Measurements from ENCODE around the gene KCNJ16.
"Not testable (repeated sequence)": the region's sequence is repeated elsewhere in the genome, so short reads cannot be mapped to it uniquely, and the experiment has no call there.

KCNJ16 gene

DNA sequence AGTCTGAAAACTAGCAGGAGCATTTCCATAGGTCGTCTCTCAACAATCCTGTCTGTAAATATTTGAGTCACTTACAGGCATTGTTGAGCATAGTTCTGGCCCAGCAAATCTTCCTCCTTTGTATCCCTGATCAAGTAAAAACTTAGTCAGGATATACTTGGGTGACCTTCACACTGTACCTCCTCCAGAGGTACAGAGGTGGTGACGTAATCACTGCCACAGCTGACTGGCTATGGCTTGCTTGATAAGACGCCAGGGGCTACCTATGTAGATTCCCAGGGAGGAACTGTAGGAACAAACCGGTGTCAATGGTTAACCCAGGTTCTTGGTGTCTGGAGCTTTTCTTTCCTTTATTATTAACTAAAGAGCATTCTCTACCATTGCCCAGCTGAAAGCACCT is at the start of gene KCNJ16:
KCNJ16 (plus strand) TSS at position 270 of the 400 bp plus-strand sequence. CDS start 56,863 bp downstream, outside the sequence.
- no peak for DNase-seq (ENCODE audit: low spot score)

DNA sequence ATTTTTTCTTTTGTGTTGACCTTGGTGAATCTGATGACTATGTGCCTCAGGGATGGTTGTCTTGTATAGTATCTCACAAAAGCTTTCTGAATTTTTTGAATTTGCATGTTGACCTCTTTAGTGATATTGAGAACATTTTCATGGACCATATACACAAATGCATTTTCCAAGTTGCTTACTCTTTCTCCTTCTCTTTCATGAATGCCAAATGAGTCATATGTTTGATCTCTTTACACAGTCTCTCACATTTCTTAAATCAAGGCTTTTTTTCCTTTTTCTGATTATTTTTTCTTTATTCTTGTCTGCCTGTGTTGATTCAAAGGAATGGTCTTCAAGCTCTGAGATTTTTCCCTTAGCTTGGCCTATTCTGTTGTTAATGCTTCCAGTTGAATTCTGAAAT is 46.6 kb upstream of the KCNJ16 start:
- no peak for DNase-seq (ENCODE audit: low spot score)

DNA sequence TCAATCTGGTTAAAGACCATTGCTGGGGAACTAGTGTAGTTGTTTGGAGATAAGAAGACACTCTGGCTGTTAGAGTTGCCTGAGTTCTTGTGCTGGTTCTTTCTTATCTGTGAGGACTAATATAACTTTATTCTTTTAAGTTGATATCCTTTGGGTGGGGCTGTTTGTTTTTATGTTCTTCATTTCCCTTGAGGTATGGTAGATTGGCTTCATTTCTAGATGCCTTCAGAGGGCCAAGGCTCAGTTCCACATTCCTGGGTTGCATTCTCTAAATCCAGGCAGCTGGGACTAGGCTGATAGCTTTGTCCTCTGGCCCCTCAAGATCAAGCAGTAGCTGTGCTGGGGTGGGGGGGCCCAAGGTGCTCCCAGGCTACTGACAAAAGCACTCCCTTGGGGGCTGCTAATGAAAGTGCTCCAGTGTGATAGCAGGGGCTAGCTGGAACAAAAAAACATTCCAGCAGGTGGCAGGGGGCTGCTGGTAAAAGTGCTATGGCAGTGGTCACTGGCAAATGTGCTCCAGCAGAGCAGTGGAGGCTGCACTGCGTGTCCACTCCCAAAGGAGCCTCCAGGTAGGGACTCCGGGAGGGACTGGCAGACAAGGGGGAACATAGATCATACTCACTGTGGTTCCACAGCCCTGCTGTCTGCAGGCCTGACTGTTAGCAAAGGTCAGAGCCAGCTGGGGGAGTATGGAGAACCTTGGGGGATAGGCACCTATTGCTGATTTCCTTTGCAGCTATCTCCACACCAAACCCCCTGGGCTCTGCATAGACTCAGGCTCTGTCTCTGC is 45.9 kb upstream of the KCNJ16 start:
- DNase-seq (ENCODE audit: low spot score) = no peak

DNA sequence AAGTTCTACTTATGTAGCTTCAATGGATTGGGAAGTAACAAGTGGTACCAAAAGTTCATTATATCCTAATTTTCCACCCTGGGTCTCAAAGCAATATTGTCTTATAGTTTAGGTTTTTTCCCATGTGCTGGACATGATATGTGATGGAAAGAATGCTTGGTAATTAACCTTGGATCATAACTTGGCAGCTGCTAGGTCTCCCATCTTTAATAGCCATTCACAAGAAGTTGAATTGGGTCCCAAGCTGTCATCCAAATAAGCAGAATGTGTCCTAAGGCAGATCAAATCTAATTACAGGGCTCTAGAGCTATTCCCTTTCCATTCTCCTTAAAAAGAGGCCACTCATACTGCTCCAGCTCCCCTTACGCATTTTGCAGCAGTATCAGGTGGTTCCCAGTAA is 44.7 kb upstream of the KCNJ16 start:
- DNase-seq (ENCODE audit: low spot score) = no peak

DNA sequence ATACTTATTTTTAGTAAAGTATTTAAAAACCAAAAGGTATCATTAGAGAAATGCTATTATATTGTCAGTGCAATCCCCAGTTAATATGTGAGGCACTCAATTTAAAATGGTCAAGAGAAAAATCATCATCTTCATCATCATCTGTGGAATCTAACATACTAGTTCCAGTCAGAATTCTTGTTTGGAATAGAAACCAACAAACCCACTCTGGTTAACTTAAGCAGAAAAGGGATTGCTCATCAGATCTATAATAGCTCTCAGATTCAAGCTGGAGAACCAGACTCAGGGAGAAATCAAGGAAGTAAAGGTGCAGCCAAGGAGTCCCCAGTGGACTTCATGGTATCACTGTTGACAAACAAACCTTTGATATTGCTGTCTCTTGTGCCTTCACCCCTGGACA is 43.7 kb upstream of the KCNJ16 start:
- no peak for DNase-seq (ENCODE audit: low spot score)

DNA sequence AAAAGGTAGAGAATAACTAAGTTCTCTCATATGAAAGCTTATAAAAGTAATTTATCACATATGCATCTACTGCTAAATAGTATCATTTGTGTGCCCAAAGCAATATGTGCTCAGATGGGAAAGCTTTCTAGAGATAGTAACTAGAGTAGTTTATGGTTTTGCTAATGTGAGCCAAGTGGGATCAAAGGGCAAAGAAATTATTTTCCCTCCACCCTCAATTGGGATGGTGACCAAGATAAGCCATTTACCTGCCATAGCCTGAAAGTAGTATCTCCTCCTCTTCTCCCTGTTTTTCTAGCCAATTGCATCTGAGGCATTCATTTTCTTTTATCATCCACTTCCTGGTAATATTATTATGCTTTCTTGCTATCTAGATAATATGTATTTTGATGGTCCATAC is 41.9 kb upstream of the KCNJ16 start:
- no peak for DNase-seq (ENCODE audit: low spot score)

DNA sequence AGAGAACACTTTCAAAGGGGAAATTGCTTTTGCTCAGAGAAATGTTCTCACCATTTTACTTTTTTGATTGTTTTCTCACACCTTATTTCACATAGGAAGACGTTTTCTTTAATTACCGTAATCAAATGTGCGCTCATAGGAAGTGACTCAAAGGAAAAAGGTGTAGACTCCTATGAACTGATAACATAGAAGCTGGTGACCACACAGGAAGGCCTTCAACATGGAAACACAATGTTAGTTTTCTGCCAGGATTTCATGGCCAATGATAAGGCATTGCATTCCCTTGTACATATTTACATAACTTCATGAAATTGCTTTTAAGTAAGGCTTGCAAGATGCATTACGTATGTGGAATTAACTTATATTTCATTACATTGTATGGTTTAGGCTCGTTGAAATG is 40.9 kb upstream of the KCNJ16 start:
- DNase-seq (ENCODE audit: low spot score) = no peak

DNA sequence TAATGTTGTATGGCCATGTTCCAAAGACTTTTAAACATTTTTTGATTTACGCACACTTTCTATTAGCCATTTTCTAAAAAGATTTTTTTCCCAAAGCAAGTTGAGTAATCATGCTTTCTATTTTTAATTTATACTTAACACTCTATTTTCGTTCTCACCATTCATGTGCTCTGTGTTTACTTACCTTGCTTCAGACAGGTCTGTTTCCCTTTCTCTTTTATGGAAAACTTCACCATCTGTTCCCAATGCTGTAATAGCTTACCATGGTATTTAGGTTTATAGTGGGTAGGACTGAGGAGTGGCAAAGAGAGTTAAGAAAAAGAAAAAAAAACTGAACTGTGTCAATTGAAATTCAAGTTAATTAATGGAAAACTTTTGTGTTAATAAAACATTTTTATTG is 37.5 kb upstream of the KCNJ16 start:
- DNase-seq (ENCODE audit: low spot score) = no peak

DNA sequence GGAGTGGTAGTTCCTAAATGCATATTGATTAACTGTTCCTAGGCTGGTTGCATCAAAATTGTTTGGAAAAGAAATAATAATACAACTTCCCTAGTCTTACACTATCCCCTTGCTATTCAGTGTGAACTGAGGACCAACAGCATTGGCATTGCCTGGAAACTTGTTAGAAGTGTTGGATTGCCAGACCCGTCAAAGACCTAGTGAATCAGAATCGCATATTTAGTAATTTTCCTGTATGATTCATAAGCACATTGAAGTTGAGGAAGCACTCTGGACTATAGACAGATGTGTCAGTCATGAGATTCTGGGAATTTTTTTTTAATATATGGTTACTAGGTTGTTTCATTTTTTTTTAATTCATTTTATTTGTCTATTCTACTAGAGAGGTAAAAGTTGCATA is 34.7 kb upstream of the KCNJ16 start:
- no peak for DNase-seq (ENCODE audit: low spot score)

DNA sequence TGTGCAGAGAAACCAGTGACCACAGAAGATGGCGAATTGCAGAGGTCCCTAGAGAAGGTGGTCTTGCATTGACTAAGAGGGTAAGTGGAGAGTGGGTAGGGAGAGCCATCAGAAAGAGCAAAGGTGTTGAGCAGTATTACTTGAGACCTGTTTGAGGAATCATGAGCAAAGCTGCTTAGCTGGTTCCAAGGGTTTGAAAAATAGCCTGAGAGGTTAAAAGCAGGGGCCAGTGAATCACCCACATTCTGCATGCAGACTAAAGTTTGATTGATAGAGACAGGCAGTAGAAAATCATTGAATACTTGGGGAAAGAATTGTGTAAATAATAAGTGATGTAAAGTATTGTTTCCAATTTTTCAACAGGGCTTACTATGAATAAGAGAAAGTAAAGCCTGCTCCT is 34.0 kb upstream of the KCNJ16 start:
- DNase-seq (ENCODE audit: low spot score) = no peak

DNA sequence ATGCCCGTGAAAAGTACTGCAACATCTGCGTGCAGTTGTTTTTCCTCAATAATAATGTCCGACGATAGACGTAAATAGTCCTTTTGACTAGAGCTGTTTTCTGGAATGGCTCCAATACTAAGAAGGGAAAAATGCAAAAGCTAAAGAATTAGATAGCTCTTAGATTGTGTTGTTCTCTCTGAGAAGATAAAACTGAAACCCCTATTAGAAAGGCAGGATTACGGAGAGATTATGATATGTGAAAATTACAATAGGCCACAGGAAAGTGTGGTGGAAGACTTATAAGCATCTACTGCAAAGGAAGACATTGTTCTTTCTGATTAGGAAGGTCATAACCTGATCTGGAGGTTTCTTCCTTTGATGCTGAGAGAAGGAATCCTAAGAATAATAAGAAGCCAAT is 33.5 kb upstream of the KCNJ16 start:
- DNase-seq (ENCODE audit: low spot score) = no peak

DNA sequence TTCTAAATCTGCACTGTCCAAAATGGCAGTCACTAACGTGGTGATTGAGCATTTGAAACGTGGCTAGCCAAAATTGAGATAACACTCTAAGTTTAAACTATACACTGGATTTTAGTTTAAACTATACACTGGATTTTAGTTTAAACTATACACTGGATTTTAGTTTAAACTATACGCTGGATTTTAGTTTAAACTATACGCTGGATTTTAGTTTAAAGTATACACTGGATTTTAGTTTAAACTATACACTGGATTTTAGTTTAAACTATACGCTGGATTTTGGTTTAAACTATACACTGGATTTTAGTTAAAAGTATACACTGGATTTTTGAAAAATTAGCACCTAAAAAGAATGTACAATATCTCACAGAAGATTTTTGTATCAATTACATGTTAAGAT is 29.2 kb upstream of the KCNJ16 start:
- not testable (repeated sequence) for DNase-seq (ENCODE audit: low spot score)

DNA sequence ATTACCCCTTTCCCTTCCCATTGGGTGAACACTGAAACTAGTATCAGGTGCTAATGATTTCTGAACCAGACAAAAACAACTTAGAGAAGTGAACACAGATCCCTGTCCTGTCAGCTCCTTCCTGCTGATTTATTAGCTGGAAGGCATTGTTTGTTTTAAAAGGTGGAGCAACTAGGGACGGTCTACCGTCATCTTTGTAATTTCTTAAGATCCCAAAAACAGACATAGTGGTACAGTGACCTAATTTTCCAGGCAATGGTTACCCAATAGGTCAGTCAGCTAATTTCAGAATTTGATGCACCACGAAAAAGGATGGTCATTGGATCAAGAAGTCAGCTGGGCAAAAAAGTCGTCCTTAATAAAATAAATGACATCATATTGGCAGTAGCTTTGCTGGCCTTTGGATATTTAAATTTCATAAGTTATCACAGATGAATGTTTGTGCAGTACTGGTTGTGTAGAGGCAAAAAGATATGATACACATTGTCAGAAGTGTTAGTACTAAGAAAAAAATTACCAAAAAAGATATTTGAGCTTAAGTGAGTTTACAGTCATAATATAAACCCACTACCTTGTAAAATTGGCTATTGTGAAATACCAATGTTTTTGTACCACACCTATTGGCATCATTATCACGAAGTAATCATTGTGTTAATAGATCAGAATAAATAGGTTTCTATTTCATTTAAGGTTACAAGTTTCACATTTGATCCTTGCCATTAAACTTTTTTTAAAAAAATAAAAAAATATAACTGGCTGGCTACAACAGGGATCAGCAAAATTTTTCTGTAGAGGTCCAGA is 27.2 kb upstream of the KCNJ16 start:
- DNase-seq (ENCODE audit: low spot score) = no peak

DNA sequence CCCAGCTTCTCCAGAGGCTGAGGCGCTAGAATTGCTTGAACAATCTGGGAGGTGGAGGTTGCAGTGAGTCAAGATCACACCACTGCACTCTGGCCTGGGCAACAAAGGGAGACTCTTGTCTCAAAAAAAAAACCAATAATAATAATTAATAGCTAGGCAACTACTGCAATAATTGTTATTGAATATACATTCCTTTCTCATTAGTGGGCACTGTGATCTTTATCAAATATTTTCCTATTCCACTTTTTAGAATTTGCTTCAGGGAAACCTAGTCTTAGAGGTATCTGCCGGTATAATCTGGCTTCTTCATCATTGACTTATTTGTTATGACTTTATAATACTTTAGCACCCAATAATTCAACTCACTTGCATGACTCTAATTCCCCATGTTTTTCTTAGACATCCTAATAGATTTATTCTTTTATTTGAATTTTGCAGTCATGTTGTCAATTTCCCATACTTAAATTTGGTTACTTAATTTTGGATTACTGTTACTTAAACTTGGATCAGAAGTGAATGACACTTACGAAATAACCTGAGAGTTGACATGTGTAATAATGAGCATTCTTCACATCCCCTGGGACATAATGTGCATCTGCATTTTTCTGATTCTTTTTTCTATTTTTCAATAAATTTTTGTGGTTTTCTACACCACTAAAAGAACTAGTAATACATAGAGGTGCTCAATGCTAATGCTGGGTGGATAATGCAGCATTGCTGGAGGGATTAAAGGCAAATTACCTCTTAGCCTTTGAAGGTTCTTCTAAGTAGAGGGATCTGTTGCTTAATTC is 25.0 kb upstream of the KCNJ16 start:
- DNase-seq (ENCODE audit: low spot score) = no peak

DNA sequence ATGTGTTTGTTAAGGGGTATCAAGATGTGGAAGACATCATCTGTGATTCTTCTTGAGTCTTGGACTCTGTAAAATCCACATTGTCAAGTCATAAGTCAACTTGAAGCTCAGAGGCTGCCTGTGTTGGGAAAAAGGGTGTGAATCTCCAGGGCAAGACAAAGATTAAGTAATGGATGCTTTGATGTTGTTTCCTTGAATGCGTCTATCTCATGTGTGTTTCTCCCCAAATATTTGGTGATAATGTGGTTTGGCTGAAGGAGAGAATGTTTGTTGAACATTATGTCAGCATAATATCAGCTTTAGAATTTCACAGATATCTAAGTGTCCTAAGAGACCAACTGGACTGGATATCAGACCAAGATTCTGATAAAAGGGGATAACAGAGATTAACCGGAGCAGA is 24.1 kb upstream of the KCNJ16 start:
- DNase-seq (ENCODE audit: low spot score) = no peak

DNA sequence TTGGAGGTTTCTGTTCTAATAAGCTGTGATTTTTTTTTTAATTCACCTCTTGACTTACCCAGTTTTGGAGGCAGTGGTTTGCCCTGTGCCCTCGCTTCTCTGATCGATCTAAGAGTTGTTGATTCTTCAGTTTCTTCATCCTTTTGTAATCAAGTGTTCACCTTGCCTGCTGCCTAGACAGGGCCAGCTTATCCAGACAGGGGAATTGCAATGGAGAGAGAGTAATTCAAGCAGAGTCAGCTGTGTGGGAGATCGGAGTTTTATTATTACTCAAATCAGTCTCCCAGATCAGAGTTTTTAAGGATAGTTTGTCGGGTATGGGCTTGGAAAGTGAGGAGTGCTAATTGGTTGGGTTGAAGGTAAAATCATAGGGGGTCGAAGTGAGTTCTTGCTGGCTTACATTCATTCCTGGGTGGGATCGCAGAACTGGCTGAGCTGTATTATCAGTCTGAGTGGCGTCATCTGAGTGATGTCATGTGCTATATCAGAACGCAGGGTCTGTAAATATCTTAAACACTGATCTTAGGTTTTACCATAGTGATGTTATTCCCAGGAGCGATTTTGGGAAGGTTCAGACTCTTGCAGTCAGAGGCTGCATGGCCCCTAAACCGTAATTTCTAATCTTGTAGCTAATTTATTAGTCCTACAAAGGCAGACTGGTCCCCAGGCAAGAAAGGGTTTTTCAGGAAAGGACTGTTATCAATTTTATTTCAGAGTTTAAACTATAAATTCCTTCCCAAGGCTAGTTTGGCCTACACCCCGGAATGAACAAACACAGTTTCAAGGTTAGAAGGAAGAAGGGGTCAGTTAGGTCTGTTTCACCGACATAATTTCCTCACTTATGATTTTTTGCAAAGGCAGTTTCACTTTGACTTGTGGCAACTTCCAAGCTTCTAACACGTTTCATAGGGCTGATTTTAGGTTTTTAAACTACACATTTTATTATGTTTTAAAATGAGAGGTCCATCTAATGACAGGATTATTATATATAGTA is 21.5 kb upstream of the KCNJ16 start:
- no peak for DNase-seq (ENCODE audit: low spot score)

DNA sequence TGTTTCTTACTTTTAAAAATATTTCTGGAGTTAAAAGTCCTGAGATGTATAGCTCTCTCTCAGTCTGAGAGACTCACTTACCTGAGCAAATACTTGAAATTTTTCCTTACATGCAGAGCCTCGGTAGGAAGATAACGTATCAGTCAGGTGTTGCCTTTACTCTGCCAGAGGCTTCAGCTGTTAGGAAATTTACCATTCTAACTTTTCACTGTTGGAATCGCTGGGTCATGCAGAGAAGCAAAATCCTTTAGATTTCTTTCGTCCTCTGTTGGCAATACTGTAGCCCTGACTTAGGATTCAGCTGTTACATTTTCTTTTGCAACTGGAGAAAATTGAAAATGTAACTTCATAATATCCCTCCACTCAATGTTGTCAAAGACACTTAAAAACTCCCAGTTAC is 20.0 kb upstream of the KCNJ16 start:
- no peak for DNase-seq (ENCODE audit: low spot score)

DNA sequence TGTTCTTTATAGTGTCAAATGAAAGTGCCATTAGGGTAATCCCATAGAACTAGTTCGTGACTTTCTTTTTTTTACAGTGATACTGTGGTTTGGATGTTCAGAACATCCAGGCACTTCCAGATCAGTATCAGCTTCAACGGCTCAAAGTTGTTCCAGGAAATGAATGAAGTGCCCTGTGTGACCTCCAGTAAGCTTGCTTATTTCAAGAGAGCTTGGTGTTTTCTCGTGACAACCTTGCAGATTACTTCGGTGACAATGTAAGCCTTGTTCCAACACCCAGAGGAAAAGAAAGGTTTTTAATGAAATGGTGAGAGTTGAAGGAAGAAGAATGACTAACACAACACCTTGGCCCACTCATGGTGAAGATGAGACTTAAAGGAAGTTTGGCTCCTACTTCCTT is 16.0 kb upstream of the KCNJ16 start:
- no peak for DNase-seq (ENCODE audit: low spot score)

DNA sequence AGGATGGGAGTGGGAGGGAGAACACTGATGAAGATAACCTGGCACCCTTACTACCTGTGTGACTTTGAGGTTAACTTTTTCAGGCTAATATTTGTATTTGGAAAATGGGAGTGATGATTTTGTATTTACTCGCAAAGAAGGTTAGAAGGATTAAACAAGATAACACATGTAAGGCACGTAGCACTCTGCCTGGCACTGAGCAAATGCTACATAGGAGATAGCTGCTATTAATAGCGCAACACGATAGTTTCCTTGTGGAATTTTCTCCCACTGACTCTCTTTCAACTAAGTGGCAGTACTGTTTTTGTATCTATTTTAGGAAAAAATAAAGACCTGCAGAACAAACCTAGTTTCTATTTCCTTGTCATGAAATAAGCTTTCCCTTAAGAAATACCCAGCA is 15.4 kb upstream of the KCNJ16 start:
- no peak for DNase-seq (ENCODE audit: low spot score)

DNA sequence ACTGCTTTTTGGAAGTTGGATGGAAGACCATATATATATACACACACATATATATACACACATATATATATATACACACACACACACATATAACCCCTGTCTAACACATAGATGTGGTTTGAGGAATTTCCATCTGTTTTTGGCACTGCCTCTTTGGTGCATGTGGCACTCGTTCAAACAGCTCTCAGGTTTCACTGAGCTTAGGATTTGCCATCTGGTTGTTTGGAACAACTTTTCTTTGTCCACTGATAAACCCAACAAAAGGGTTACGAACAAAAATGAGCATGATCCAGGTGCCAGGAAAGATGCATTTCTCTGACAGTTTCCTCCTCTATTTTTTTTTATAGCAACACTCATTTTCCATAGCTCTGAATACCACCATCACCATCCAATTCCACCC is 14.6 kb upstream of the KCNJ16 start:
- no peak for DNase-seq (ENCODE audit: low spot score)

DNA sequence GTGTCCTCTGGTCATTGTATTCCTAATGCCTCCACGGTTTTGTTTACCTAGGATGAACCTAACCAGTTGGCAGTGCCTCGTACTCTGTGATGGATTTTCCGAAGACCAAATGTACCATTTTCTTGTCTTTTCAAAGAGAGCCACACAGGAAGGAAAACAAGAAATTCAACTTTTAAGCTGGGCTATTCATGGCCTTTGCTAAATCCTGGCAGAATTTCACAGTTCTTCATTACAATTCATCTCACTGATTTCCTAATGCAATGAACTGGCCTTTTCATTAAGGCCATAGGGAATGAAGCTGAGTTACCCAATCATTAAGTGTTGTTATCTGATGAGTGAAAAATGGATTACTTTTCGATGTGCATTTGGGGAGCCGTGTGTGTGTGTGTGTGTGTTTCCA is 7.9 kb upstream of the KCNJ16 start:
- DNase-seq (ENCODE audit: low spot score) = no peak

Measured in hematopoietic multipotent progenitor cell treated with erythropoietin and hydrocortisone succinate and interleukin-3 and kit ligand, for 17 days (in vitro differentiated cells).